Measurements from ENCODE around the gene HECW1.

Gene HECW1

GRCh38 chr7:43508461-43508860, 396.0 kb downstream of the HECW1 start:
- no peak for DNase-seq (ENCODE audit: low spot score)

GRCh38 chr7:43509906-43510305, 397.5 kb downstream of the HECW1 start:
- DNase-seq (ENCODE audit: low spot score): no peak

- DNase-seq (ENCODE audit: low spot score): no peak
These were observed 398.6 kb downstream of the HECW1 start for GRCh38 chr7:43511029-43511428.

- DNase-seq (ENCODE audit: low spot score): no peak
These were observed 399.5 kb downstream of the HECW1 start for GRCh38 chr7:43511769-43512515.

GRCh38 chr7:43513251-43513650, 400.8 kb downstream of the HECW1 start:
- DNase-seq (ENCODE audit: low spot score): no peak

- DNase-seq (ENCODE audit: low spot score): no peak
These were observed 404.3 kb downstream of the HECW1 start for GRCh38 chr7:43516581-43517342.

- DNase-seq (ENCODE audit: low spot score): no peak
These were observed 405.0 kb downstream of the HECW1 start for GRCh38 chr7:43517464-43517863.

GRCh38 chr7:43520201-43520600, 407.8 kb downstream of the HECW1 start:
- DNase-seq (ENCODE audit: low spot score): no peak

GRCh38 chr7:43522406-43523156, 410.1 kb downstream of the HECW1 start:
- DNase-seq (ENCODE audit: low spot score): no peak

GRCh38 chr7:43528576-43529354, 416.3 kb downstream of the HECW1 start:
- DNase-seq (ENCODE audit: low spot score): no peak

GRCh38 chr7:43530553-43531410, 418.3 kb downstream of the HECW1 start:
- DNase-seq (ENCODE audit: low spot score): no peak

GRCh38 chr7:43531700-43532099, 419.3 kb downstream of the HECW1 start:
- DNase-seq (ENCODE audit: low spot score): no peak

GRCh38 chr7:43533801-43534479, 421.5 kb downstream of the HECW1 start:
- no peak for DNase-seq (ENCODE audit: low spot score)

- DNase-seq (ENCODE audit: low spot score): no peak
These were observed 422.6 kb downstream of the HECW1 start for GRCh38 chr7:43535031-43535451.

- no peak for DNase-seq (ENCODE audit: low spot score)
These were observed 423.6 kb downstream of the HECW1 start for GRCh38 chr7:43535810-43536585.

GRCh38 chr7:43536773-43537172, 424.3 kb downstream of the HECW1 start:
- no peak for DNase-seq (ENCODE audit: low spot score)

GRCh38 chr7:43537765-43538403, 425.4 kb downstream of the HECW1 start:
- no peak for DNase-seq (ENCODE audit: low spot score)

GRCh38 chr7:43538404-43538771, 425.9 kb downstream of the HECW1 start:
- DNase-seq (ENCODE audit: low spot score): no peak

GRCh38 chr7:43540471-43540870, 428.0 kb downstream of the HECW1 start:
- no peak for DNase-seq (ENCODE audit: low spot score)

All from kidney capillary endothelial cell (primary cell).